Stimulated activated CD4-positive, alpha-beta T cell treated with anti-CD3 and anti-CD28 coated beads, Interleukin-1b, Interleukin-23, amount 100 ng/mL, for 1 hour (primary cell): ENCODE results near the gene MET.
"Not testable (repeated sequence)": the region's sequence is repeated elsewhere in the genome, so short reads cannot be mapped to it uniquely, and the experiment has no call there.

Experiments used
- DNase-seq, 2 donors: peaks; one replicate each; pipeline ENCODE4 v3.0.0-alpha.2; 2020; ENCODE audit warnings: low read depth in 2 of 2

Gene MET

DNA sequence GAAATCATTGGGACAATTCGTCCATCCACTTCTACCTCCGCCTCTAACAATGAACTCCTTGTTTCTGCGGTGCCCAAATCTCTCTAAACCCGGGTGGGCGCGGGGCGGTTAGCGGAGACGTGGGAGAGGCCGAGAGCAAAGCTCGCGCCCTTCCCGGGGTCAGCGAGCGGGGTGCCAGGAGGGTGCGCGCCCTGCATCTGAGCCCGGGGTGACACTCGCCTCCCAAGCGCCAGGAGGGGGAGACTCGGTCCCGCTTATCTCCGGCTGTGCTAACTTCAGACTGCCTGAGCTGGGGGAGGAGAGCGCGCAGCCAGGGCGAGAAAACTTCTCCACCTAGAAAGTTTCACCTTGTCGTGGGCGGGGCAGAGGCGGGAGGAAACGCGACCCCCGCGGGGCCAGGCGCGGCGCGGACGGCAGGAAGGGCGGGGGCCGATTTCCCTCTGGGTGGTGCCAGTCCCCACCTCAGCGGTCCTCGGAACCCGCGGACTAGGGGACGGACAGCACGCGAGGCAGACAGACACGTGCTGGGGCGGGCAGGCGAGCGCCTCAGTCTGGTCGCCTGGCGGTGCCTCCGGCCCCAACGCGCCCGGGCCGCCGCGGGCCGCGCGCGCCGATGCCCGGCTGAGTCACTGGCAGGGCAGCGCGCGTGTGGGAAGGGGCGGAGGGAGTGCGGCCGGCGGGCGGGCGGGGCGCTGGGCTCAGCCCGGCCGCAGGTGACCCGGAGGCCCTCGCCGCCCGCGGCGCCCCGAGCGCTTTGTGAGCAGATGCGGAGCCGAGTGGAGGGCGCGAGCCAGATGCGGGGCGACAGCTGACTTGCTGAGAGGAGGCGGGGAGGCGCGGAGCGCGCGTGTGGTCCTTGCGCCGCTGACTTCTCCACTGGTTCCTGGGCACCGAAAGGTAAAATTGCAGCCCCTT, at the start of gene MET:
Gene MET, plus strand, starts transcription at position 516 of the 915 bp plus-strand sequence. CDS start 26,889 bp downstream, outside the sequence.
- DNase-seq, result no peak

DNA sequence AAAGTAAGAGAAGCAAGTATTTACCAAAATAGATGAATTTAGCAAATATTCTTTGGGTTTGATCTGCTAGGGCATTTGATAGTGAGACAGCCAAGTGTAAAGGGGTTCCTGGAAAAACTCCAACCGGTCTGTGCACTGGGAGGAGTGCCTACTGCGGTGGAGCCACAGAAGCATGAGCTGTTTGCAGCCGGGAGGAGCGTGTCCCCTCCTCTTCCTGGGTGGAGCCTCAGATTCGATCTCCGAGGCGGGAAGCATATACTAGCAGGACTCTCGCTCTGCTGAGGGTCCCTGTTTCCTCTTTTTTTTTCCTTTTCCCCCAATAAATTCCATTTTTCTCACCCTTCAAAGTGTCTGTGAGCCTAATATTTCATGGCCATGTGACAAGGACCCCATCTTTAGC, 45.1 kb upstream of the MET start:
- DNase-seq, result no peak

DNA sequence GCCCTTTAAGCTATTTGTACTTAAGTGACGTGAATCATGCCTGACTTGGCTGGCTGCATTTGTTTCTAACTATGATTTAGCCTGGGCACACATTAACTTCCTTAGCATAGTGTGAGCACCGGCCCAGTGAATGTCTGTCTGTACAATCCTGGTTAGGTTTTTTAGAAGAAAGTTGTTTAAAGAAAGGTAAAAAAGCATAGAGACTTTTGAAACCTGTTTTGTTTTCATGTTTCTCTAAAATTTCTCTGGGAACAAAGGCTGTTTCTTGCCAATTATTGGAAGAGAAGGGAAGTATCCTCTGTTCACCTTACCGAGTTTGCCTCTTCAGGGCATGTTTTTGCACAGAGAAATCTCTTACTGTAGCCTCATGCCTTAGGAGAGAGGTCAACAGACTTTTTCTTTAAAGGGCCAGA, 42.9 kb upstream of the MET start:
- no peak for DNase-seq

DNA sequence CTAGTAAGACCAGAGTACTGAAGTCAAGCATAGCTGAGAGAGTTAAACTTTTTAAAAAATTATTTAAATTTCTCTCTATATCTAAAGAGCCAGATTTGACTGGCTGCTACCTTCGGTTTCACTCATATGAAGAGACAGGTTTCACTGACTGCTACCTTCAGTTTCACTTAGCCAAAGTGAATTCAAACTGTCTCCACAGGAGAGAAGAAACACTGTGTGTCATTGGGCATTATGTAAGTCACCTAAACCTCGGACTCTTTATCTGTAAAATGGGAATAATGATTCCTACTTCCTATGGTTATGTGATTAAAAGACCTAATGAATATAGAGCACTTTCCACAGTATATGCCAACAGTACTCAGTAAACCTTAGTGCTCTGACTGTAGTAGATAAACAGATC, 41.6 kb upstream of the MET start:
- DNase-seq, result no peak

DNA sequence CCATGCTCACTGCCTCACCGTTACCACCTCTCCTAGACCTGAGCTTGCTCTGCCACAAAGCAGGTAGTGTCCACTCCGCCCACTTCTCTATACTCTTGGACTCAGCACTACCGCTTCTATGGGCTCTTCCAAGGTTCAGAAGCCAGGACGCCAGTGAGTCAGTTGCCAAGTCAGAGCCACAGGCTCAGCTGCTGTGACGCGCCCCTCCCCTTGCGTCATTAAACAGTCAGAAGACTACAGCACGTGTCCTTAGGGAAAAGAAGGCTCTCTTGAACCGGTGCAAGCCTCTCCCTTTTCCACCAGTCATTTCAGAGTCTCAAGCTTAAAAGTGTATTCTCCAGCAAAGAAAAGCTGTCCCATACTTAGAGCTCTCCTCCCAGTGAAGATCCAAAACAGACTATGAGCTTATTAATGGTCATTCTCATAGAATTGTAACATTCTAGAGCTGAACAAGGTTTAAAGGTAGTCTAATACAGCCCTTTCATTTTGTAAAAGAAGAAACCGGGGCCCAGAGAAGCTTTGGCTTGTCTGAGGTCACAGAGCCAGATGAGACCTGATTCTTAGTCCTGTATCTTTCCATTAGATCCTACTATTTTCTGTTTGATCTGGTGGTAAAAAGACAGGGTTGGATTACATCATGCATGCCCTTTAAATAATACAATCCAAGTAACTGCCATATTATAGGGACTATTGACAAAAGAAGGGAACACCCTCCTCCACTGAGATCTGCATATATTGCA, 40.9 kb upstream of the MET start:
- no peak for DNase-seq

DNA sequence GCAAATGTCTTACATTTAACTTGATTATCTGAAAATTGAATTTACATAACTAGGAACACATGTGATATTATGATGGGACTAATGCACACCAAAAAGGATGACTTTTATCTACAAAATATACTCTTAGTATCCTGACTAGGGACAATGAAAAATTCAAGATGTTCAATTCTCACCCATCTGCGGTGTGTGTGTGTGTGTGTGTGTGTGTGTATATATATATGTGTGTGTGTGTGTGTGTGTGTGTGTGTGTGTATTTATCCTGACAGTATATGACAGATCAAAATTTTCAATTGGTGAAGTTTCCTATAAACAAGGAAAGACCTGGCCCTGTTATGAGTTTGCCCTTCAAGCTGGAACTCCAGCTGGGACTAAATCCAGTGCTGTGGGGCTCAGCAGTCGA, 40.3 kb upstream of the MET start:
- no peak for DNase-seq

DNA sequence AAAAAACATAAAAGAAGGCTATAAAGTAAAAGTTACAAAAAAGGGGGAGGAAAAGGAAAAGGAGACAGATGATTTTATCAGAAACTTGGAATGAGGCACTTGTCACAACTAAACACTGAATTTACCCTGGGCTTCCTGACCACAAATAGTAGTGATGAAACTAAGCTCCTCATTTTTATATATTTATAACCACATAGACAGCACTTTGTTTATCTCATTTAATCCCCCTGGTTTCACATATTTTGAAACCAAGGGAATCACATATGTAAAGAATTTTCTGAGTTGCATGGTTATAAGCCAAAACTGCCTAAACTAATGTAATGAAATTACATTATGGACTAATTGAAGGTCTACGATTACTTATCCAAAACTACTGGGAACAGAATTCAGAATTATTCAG, 39.6 kb upstream of the MET start:
- no peak for DNase-seq

DNA sequence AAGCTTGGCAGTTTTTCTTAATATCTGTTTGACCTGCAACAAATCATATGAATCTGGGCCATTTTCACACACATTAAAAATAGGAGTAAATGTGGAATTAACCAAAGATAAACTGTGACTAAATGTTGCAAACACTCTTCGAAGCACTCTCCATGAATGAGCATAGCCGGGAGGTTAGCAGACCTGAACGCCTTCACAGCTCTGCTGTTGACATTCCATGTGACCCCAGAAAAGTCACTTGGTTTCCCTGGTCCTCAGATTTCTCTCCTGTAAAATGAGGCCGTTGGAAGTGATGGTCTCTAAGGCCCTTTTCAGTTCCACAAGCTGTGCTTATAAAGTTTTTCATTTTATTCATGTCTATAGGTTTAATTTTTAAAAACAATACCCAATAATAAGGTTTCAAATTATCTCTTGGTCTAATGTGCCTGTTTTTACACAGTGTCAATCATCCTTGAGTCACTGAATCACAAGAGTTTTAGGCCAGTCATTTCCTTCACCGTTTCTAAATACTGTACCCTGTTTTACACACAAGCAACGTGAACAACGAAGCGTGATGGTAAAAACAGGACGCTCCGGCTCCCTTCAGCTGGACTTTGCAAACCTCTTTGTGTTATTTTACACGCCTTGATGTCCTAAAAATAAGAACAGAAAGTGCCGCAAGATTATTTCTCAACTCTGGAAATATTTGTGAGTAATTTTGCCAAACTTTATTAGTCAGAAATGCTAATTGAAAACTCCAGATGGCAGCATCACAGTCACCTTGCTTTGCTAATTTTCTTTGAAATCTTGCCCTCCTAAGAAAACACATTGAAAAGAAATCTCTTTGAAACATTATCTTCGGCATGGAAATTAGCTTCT, 38.6 kb upstream of the MET start:
- no peak for DNase-seq

DNA sequence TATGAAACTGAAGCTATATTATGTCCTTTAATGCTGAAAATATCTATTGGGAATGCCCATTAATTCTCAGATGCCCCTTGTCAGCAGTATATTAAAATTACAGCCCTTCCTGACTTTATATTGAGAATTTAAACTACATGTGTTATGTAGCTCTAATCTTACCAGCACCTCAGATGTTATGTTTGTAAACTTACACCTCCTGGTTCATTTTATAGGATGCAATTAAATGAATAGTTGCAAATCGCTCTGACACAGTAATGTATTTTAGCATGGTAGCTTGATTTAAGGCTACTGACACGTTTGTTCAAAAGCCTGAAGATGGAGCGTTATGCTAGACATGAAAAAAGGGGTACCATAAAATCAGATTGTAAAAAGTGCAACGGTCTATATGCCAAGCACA, 35.0 kb upstream of the MET start:
- DNase-seq, result no peak

DNA sequence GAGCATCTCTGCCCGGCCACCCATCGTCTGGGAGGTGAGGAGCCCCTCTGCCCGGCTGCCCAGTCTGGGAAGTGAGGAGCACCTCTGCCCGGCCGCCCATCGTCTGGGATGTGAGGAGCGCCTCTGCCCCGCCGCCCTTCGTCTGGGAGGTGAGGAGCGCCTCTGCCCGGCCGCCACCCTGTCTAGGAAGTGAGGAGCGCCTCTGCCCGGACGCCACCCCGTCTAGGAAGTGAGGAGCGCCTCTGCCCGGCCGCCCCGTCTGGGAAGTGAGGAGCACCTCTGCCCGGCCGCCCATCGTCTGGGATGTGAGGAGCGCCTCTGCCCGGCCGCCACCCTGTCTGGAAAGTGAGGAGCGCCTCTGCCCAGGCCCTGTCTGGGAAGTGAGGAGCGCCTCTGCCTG, 33.4 kb upstream of the MET start:
- DNase-seq, result not testable (repeated sequence)

DNA sequence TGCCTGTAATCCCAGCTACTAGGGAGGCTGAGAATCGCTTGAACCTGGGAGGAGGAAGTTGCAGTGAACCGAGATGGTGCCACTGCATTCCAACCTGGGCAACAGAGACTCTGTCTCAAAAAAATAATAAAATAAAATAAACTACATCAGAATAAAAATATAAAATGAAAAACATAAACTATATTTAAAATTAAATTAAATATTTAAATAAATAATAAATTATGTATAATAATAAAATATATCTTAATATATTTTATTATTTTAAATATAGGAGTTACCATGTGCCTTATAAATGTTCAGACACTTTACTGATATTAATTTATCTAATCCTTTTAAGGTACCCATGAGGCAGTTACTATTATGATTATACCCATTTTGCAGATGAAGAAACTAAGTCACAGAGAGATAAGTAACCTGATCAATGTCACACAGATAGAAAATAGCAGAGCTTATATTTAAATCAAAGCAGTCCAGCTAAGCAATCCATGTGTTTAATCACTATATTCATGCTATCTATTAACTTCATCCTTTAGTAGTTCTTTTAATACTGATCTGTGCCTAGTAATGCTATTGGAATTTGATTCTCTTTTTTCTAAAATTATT, 30.3 kb upstream of the MET start:
- no peak for DNase-seq

DNA sequence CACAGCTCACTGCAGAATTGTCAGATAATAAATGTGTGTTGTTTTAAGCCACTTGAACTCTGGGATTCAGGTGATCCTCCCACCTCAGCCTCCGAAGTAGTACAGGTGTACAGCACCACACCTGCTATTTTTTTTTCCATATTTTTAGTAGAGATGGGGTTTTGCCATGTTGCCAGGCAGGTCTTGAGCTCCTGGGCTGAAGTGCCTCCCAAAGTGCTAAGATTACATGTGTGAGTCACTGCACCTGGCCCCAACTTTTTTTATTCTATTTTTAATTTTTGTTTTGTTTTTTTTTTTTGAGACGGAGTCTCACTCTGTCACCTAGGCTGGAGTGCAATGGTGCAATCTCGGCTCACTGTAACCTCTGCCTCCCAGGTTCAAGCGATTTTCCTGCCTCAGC, 28.8 kb upstream of the MET start:
- not testable (repeated sequence) for DNase-seq

DNA sequence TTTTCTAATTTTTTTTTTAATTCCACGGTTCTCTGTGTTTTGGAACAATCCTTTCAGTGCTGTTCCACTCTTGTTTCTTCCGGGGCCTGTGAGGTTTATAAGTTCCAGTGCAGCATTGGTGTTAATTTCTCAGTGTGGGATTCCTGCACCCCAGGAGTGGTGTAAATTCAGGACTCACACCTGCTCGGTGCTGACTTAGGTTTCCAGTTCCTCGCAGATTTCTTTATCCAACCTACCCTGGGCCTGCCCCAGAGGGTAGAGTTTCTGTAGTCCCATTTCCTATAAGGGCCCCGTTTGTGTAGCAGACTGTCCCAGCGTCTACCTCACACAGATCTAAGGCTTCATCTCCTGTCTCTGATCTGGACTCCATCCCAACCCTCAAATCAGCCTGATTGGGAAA, 27.4 kb upstream of the MET start:
- no peak for DNase-seq

DNA sequence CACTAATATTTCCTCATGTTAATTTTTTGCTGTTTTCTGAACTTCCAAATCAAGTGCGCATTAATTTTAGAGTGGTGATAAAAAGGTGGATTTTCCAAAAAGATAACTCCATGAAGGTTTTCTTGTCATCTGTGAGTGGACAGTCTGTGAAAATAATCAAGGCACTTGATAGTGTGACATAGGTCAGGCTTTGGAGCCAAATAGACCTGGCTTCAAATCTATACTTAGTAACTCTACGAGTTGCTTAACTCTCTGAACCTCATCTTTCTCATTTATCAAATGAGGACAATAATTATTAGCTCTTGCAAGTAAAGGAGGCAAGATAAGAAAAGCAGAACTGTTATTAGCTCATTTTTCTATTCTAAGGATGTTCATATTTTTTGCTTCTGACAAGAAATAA, 24.7 kb upstream of the MET start:
- no peak for DNase-seq

DNA sequence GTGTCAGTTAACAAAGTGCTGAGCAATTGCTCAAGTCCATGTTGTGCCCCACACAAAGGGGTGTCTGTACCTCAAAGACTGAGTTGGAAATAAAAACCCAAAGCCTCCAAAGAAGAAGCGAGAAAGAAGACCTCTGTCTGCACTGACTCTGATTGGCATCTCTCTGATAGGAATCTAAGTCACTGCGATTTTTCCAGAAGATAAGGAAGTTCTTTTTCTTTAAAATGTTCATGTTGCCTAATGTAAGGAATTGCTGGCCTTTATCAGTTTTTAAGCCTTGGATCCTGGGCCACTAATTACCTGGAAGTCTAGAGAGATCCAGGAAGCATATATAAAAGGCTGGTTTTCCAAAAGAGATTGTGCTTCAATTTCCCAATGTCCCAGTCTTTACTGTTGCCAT, 24.1 kb upstream of the MET start:
- DNase-seq, result no peak

DNA sequence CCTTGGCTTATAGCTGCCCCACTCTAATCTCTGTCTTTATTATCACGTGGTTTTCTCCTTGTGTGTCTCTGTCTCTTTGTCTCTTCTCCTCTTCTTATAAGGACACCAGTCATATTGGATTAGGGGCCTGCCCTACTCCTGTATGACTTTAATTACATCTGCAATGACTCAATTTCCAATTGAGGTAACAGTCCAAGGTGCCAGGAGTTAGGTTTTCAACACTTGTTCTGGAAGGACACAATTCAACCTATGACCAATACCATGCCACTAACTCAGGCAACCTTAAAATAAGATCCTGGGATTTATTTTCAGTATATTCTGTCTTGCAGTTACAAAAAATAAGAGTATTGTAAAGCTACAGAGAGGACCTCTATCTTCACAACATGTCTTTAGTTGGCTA, 21.6 kb upstream of the MET start:
- no peak for DNase-seq

DNA sequence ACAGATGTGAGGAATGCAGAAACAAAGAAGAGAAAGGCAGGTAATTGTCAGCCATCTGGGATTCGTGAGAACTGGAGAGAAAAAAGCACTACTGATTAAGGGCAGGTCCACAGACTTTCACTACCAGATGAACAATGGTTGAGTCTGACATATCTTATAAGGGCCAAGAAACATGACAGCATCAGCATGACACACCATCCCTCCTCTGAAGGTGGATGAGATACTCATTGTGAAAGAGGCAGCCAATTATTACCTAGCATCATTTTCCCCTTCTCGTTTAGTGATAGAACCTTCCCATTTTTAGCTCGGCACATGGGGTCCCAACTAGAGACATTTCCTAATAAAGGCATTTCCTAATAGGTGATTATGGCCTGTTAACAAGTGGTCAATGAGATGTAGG, 19.2 kb upstream of the MET start:
- DNase-seq, result no peak

DNA sequence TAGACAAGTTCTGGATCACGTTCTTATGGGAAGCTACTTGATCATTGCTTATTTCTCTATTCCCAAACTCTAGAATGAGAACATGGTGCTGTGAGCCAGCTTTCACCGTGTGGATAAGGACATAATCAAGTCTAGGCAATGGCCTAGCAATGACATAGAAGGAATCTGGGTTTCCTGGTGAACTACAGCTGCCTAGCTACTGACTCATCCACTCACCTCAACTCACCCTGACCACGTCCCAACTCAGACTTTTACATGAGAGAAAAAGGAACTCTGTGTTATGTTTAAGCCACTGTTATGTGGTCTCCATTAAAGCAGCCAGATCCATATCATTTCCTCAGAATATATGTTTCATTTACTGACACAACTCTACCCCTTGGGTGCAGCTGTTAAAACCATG, 18.8 kb upstream of the MET start:
- no peak for DNase-seq

DNA sequence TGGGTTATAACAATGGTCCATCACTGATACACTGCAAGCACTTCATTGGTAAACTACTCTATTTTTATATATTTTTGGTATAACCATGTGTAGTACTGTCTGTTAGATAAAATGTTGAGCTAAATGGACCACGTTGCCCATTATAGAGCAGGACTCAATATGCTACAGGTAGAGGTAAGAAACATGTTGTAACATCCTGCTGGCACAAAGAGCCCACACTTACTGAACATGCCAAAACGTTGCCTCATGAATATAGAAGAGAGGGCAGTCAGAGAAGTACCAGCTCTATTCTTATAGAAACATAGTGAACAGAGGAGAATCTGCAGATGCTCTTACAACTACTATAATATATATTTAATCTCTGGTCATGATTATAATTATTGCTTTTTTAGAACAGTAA, 18.4 kb upstream of the MET start:
- no peak for DNase-seq

DNA sequence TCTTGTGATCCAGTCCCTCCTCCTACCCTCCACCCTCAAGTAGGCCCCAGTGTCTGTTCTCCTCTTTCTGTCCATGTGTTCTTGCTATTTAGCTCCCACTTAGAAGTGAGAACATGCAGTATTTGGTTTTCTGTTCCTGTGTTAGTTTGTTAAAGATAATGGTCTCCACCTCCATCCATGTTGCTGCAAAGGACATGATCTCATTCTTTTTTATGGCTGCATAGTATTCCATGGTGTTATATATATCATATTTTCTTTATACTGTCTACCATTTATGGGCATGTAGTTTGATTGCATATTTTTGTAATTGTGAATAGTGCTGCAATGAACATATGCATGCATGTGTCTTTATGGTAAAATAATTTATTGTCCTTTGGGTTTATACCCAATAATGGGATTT, 12.7 kb upstream of the MET start:
- not testable (repeated sequence) for DNase-seq

DNA sequence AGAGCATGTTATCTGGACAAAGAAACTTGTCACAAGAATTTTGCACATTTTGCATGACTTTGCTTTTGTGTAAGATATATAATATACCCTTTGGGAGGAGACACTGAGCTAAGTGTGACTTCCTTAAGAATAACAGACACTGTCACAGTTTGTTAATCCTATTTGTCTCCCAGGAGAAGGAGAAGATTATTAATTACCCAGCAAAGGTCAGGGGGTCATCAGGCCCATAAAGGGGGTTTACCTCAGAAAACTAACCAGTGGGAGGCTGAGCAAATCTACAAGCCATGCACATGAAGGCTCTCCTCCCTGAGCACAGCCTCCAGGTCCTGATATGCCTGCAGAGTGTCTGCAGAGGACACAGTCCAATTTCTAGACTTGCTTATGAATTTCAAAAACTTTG, 10.1 kb upstream of the MET start:
- no peak for DNase-seq

DNA sequence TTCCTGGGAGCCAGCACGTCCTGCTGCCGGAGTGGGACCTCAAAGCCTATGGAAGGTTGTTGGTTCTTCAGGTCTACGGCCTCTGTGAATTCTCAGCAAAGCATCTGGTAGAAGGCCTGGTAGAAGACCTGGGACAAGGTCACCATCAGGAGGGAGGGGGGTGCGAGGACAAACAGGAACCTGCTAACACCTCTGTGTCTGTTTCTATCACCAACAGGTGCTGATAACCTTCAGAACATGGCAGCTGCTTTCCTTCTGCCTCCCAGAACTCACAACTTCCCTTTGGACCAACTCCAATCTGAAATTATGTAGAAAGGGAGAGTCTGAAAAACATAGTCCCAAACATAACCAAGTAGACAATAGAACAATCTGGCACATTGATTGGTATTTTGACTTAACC, 8.3 kb upstream of the MET start:
- DNase-seq, result no peak
